Measurements from ENCODE around the gene FOXRED1.
"Not testable (repeated sequence)": the region's sequence is repeated elsewhere in the genome, so short reads cannot be mapped to it uniquely, and the experiment has no call there.

Gene FOXRED1

GRCh38 chr11:126277322-126277721 lies 8.4 kb downstream of the FOXRED1 start:
- DNase-seq (ENCODE audit: low read depth in 2 of 2) = no peak

- DNase-seq (ENCODE audit: low read depth in 2 of 2) = no peak
Observed at GRCh38 chr11:126277780-126278179, 8.8 kb downstream of the FOXRED1 start.

- DNase-seq (ENCODE audit: low read depth in 2 of 2) = no peak
Observed at GRCh38 chr11:126279191-126279590, 10.2 kb downstream of the FOXRED1 start.

GRCh38 chr11:126280595-126280994 lies 11.6 kb downstream of the FOXRED1 start:
- DNase-seq (ENCODE audit: low read depth in 2 of 2) = no peak

- no peak for DNase-seq (ENCODE audit: low read depth in 2 of 2)
Observed at GRCh38 chr11:126281245-126281644, 12.3 kb downstream of the FOXRED1 start.

- DNase-seq (ENCODE audit: low read depth in 2 of 2) = no peak
Observed at GRCh38 chr11:126281666-126282175, 12.8 kb downstream of the FOXRED1 start.

- DNase-seq (ENCODE audit: low read depth in 2 of 2) = no peak
Observed at GRCh38 chr11:126282361-126282735, 13.4 kb downstream of the FOXRED1 start.

- DNase-seq (ENCODE audit: low read depth in 2 of 2) = no peak
Observed at GRCh38 chr11:126282736-126283591, 14.0 kb downstream of the FOXRED1 start, which contains the start of gene TIRAP. Gene TIRAP (plus strand): TSS chr11:126283093. CDS start chr11:126290895, 7,802 bp downstream.

- DNase-seq (ENCODE audit: low read depth in 2 of 2) = peak; percentile 87 to 90
Observed at GRCh38 chr11:126284829-126285228, 15.9 kb downstream of the FOXRED1 start.

GRCh38 chr11:126288237-126288636 lies 19.3 kb downstream of the FOXRED1 start:
- no peak for DNase-seq (ENCODE audit: low read depth in 2 of 2)

GRCh38 chr11:126290887-126291286 lies 21.9 kb downstream of the FOXRED1 start:
- DNase-seq (ENCODE audit: low read depth in 2 of 2) = no peak

GRCh38 chr11:126293726-126294125 lies 24.8 kb downstream of the FOXRED1 start:
- no peak for DNase-seq (ENCODE audit: low read depth in 2 of 2)

GRCh38 chr11:126297004-126297403 lies 28.1 kb downstream of the FOXRED1 start:
- no peak for DNase-seq (ENCODE audit: low read depth in 2 of 2)

- DNase-seq (ENCODE audit: low read depth in 2 of 2) = peak; percentile 60 to 66
Observed at GRCh38 chr11:126303623-126304456, 34.9 kb downstream of the FOXRED1 start, which contains the start of gene DCPS. Gene DCPS (plus strand): TSS chr11:126304060. CDS start chr11:126304081, 21 bp downstream.

- no peak for DNase-seq (ENCODE audit: low read depth in 2 of 2)
Observed at GRCh38 chr11:126304457-126305075, 35.6 kb downstream of the FOXRED1 start.

GRCh38 chr11:126305699-126306098 lies 36.7 kb downstream of the FOXRED1 start:
- no peak for DNase-seq (ENCODE audit: low read depth in 2 of 2)

- DNase-seq (ENCODE audit: low read depth in 2 of 2) = no peak
Observed at GRCh38 chr11:126307706-126308105, 38.8 kb downstream of the FOXRED1 start.

- DNase-seq (ENCODE audit: low read depth in 2 of 2) = no peak
Observed at GRCh38 chr11:126308271-126308671, 39.3 kb downstream of the FOXRED1 start.

GRCh38 chr11:126308771-126309170 lies 39.8 kb downstream of the FOXRED1 start:
- not testable (repeated sequence) for DNase-seq (ENCODE audit: low read depth in 2 of 2)

GRCh38 chr11:126310200-126310991 lies 41.4 kb downstream of the FOXRED1 start:
- DNase-seq (ENCODE audit: low read depth in 2 of 2) = peak in 1 of 2 experiments; percentile 23

- no peak for DNase-seq (ENCODE audit: low read depth in 2 of 2)
Observed at GRCh38 chr11:126310992-126311310, 42.0 kb downstream of the FOXRED1 start.
